WTC11 (cell line): ENCODE data around the gene LSP1. TPM values are rescaled to one million over a fixed set of nuclear protein-coding genes. Genes with fewer than 3 reads are reported as not detected.

Experiments used
- ATAC-seq: fragments of 200-7000 bp; cut with Tn5 transposase; 2 replicates; pipeline ENCODE4 v1.10.0; 2021; ENCODE audit warnings: mild to moderate bottlenecking, moderate library complexity
- CTCF ChIA-PET: fragments of 300-600 bp; sonication (Branson Sonifier 250); formaldehyde crosslinking; loops from one replicate; lab custom pipeline; 2021; ENCODE audit warnings: antibody characterized with exemption; lab: Charles Lee
- POLR2A ChIA-PET: fragments of 350-600 bp; sonication (Branson Sonifier 250); formaldehyde crosslinking; loops from one replicate; lab custom pipeline; 2021; ENCODE audit warnings: antibody characterized with exemption; lab: Charles Lee
- DNase-seq: peaks from one replicate; pipeline ENCODE4 v3.0.0; 2021; ENCODE audit warnings: low spot score
- H3K27ac Mint-ChIP-seq: 2 replicates; pipeline ENCODE4 v1.8.0; 2021; ENCODE audit warnings: mixed read lengths
- H3K27me3 Mint-ChIP-seq: 2 replicates; pipeline ENCODE4 v1.8.0; 2021; ENCODE audit warnings: low read depth, mild to moderate bottlenecking, moderate library complexity, mixed read lengths
- H3K36me3 Mint-ChIP-seq: 2 replicates; pipeline ENCODE4 v1.8.0; 2021; ENCODE audit warnings: mixed read lengths
- H3K4me1 Mint-ChIP-seq: 2 replicates; pipeline ENCODE4 v1.8.0; 2022; ENCODE audit warnings: mixed read lengths
- H3K4me3 Mint-ChIP-seq: 2 replicates; pipeline ENCODE4 v1.8.0; 2021; ENCODE audit warnings: mild to moderate bottlenecking, moderate library complexity, mixed read lengths
- H3K9me3 Mint-ChIP-seq: 2 replicates; pipeline ENCODE4 v1.8.0; 2021; ENCODE audit warnings: mixed read lengths
- CBFB ChIP-seq: sonication (generic); formaldehyde crosslinking; IDR thresholded peaks from 2 replicates; pipeline ENCODE4 v1.8.1; 2022; ENCODE audit warnings: mild to moderate bottlenecking, low read depth, missing genetic modification reagents
- FOXJ3 ChIP-seq: sonication (generic); formaldehyde crosslinking; IDR thresholded peaks from 2 replicates; pipeline ENCODE4 v1.9.0; 2021; ENCODE audit warnings: missing genetic modification reagents, mild to moderate bottlenecking, borderline replicate concordance
- FOXP1 ChIP-seq: sonication (generic); formaldehyde crosslinking; IDR thresholded peaks from 2 replicates; pipeline ENCODE4 v1.8.0; 2022; ENCODE audit warnings: missing genetic modification reagents, mild to moderate bottlenecking, moderate library complexity, borderline replicate concordance
- GABPB1 ChIP-seq: sonication (generic); formaldehyde crosslinking; IDR thresholded peaks from 2 replicates; pipeline ENCODE4 v1.8.1; 2023; ENCODE audit warnings: mild to moderate bottlenecking, missing genetic modification reagents
- IRF2 ChIP-seq: sonication (generic); formaldehyde crosslinking; IDR thresholded peaks from 2 replicates; pipeline ENCODE4 v1.8.0; 2022; ENCODE audit warnings: low read depth, missing genetic modification reagents, borderline replicate concordance
- KAT7 ChIP-seq: sonication (generic); formaldehyde crosslinking; IDR thresholded peaks from 2 replicates; pipeline ENCODE4 v1.8.1; 2023; ENCODE audit warnings: missing genetic modification reagents, mild to moderate bottlenecking, borderline replicate concordance
- NFYB ChIP-seq: sonication (generic); formaldehyde crosslinking; conservative IDR thresholded peaks from 2 replicates; pipeline ENCODE4 v1.8.0; 2022; ENCODE audit warnings: low read depth, missing genetic modification reagents
- OVOL2 ChIP-seq: fragments of 250-450 bp; sonication (Bioruptor Pico); IDR thresholded peaks from 2 replicates; pipeline ENCODE4 v1.9.0; 2021; ENCODE audit warnings: mild to moderate bottlenecking, borderline replicate concordance
- PREB ChIP-seq: sonication (generic); formaldehyde crosslinking; IDR thresholded peaks from 2 replicates; pipeline ENCODE4 v1.8.1; 2022; ENCODE audit warnings: mild to moderate bottlenecking, missing genetic modification reagents, moderate library complexity, borderline replicate concordance
- RELA ChIP-seq: sonication (generic); formaldehyde crosslinking; IDR thresholded peaks from 2 replicates; pipeline ENCODE4 v1.8.1; 2022; ENCODE audit warnings: missing genetic modification reagents, mild to moderate bottlenecking, borderline replicate concordance
- TEAD4 ChIP-seq: sonication (generic); formaldehyde crosslinking; IDR thresholded peaks from 2 replicates; pipeline ENCODE4 v1.8.0; 2022; ENCODE audit warnings: mild to moderate bottlenecking, missing genetic modification reagents
- USF1 ChIP-seq: sonication (generic); formaldehyde crosslinking; IDR thresholded peaks from 2 replicates; pipeline ENCODE4 v1.8.0; 2022; ENCODE audit warnings: mild to moderate bottlenecking, missing genetic modification reagents
- ZNF121 ChIP-seq: sonication (generic); formaldehyde crosslinking; IDR thresholded peaks from 2 replicates; pipeline ENCODE4 v1.8.0; 2023; ENCODE audit warnings: missing genetic modification reagents
- ZNF138 ChIP-seq: sonication (generic); formaldehyde crosslinking; conservative IDR thresholded peaks from 2 replicates; pipeline ENCODE4 v1.8.1; 2022; ENCODE audit warnings: mild to moderate bottlenecking, moderate library complexity, missing genetic modification reagents
- ZNF232 ChIP-seq: sonication (generic); formaldehyde crosslinking; IDR thresholded peaks from 2 replicates; pipeline ENCODE4 v1.8.0; 2022; ENCODE audit warnings: mild to moderate bottlenecking, missing genetic modification reagents
- ZNF317 ChIP-seq: sonication (generic); formaldehyde crosslinking; IDR thresholded peaks from 2 replicates; pipeline ENCODE4 v1.8.1; 2023; ENCODE audit warnings: low read depth, mild to moderate bottlenecking, moderate library complexity, missing genetic modification reagents, borderline replicate concordance
- ZNF396 ChIP-seq: fragments of 250-450 bp; sonication (Bioruptor Pico); IDR thresholded peaks from 2 replicates; pipeline ENCODE4 v1.8.0; 2021; ENCODE audit warnings: mild to moderate bottlenecking, moderate library complexity, borderline replicate concordance
- total RNA-seq: library from RNA; stranded (reverse); gene quantifications from 3 replicates; pipeline ENCODE4 v1.2.3, GENCODE V29; 2021
- TF ChIP-seq, protein P1 (sequence below): fragments of 250-450 bp; sonication (Bioruptor Pico); IDR thresholded peaks from 2 replicates; pipeline ENCODE4 v1.9.0; 2021; ENCODE audit warnings: mild to moderate bottlenecking
- TF ChIP-seq, protein P2 (sequence below): sonication (generic); formaldehyde crosslinking; IDR thresholded peaks from 2 replicates; pipeline ENCODE4 v1.8.1; 2023; ENCODE audit warnings: mild to moderate bottlenecking, missing genetic modification reagents, moderate library complexity
- TF ChIP-seq, protein P3 (sequence below): sonication (generic); formaldehyde crosslinking; IDR thresholded peaks from 2 replicates; pipeline ENCODE4 v1.8.1; 2023; ENCODE audit warnings: mild to moderate bottlenecking, missing genetic modification reagents
- TF ChIP-seq, protein P4 (sequence below): sonication (generic); formaldehyde crosslinking; IDR thresholded peaks from 2 replicates; pipeline ENCODE4 v1.8.1; 2022; ENCODE audit warnings: missing genetic modification reagents, borderline replicate concordance
- TF ChIP-seq, protein P5 (sequence below): fragments of 250-450 bp; sonication (Bioruptor Pico); IDR thresholded peaks from 2 replicates; pipeline ENCODE4 v2.1.2; 2022; ENCODE audit warnings: mild to moderate bottlenecking, moderate library complexity

The LSP1 gene
- total RNA-seq, 1 experiment from 2014 or later: 0.77 TPM

- DNase-seq: no peak
- no peaks in the 10 kb centered on the region for H3K36me3 Mint-ChIP-seq
- no peak overlapping the region for H3K27ac Mint-ChIP-seq
- H3K4me3 Mint-ChIP-seq: no peak overlapping the region
- H3K9me3 Mint-ChIP-seq: no peaks in the 10 kb centered on the region
- ATAC-seq: no peak
- no peaks in the 10 kb centered on the region for H3K27me3 Mint-ChIP-seq
- ChIA-PET POLR2A (no interaction called here), CTCF (interaction anchor here (1.4 kb wide), 1 partner anchor 168 kb away, joined by 3 read pairs; no protein-coding TSS in a partner anchor)
- TF ChIP-seq, protein P1, sequence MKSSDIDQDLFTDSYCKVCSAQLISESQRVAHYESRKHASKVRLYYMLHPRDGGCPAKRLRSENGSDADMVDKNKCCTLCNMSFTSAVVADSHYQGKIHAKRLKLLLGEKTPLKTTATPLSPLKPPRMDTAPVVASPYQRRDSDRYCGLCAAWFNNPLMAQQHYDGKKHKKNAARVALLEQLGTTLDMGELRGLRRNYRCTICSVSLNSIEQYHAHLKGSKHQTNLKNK (CRISPR knock-in tag): no peak
- TF ChIP-seq IRF2 (no peak), ZNF232 (CRISPR knock-in tag) (no peak), USF1 (CRISPR knock-in tag) (no peak), NFYB (CRISPR knock-in tag) (no peak), CBFB (no peak), TEAD4 (no peak), FOXJ3 (CRISPR knock-in tag) (no peak), ZNF396 (CRISPR knock-in tag) (no peak), FOXP1 (CRISPR knock-in tag) (no peak)
- TF ChIP-seq, protein P2, sequence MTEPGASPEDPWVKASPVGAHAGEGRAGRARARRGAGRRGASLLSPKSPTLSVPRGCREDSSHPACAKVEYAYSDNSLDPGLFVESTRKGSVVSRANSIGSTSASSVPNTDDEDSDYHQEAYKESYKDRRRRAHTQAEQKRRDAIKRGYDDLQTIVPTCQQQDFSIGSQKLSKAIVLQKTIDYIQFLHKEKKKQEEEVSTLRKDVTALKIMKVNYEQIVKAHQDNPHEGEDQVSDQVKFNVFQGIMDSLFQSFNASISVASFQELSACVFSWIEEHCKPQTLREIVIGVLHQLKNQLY (CRISPR knock-in tag): no peak
- TF ChIP-seq, protein P3, sequence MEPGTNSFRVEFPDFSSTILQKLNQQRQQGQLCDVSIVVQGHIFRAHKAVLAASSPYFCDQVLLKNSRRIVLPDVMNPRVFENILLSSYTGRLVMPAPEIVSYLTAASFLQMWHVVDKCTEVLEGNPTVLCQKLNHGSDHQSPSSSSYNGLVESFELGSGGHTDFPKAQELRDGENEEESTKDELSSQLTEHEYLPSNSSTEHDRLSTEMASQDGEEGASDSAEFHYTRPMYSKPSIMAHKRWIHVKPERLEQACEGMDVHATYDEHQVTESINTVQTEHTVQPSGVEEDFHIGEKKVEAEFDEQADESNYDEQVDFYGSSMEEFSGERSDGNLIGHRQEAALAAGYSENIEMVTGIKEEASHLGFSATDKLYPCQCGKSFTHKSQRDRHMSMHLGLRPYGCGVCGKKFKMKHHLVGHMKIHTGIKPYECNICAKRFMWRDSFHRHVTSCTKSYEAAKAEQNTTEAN (CRISPR knock-in tag): no peak
- H3K4me1 Mint-ChIP-seq: no peaks in the 10 kb centered on the region; the same call in 1 of the 2 replicates
Measured at GRCh38 chr11:1861435-1862411, 8.8 kb downstream of the LSP1 start.

- H3K27me3 Mint-ChIP-seq: no peaks in the 10 kb centered on the region
- no peaks in the 10 kb centered on the region for H3K9me3 Mint-ChIP-seq
- H3K4me1 Mint-ChIP-seq: no peaks in the 10 kb centered on the region; the same call in 1 of the 2 replicates
- ATAC-seq: no peak
- ChIA-PET CTCF (interaction anchor here (1.4 kb wide), 1 partner anchor 169 kb away, joined by 3 read pairs; no protein-coding TSS in a partner anchor), POLR2A (no interaction called here)
- no peak overlapping the region for H3K27ac Mint-ChIP-seq
- no peak overlapping the region for H3K4me3 Mint-ChIP-seq
- no peak for DNase-seq
- H3K36me3 Mint-ChIP-seq: no peaks in the 10 kb centered on the region
- TF ChIP-seq ZNF138 (CRISPR knock-in tag) (no peak), GABPB1 (no peak), ZNF121 (CRISPR knock-in tag) (no peak), PREB (no peak), USF1 (CRISPR knock-in tag) (no peak), ZNF396 (CRISPR knock-in tag) (no peak), ZNF232 (CRISPR knock-in tag) (no peak), RELA (CRISPR knock-in tag) (no peak), ZNF317 (CRISPR knock-in tag) (no peak), KAT7 (CRISPR knock-in tag) (no peak), OVOL2 (no peak)
- TF ChIP-seq, protein P3 (CRISPR knock-in tag): no peak
- TF ChIP-seq, protein P4, sequence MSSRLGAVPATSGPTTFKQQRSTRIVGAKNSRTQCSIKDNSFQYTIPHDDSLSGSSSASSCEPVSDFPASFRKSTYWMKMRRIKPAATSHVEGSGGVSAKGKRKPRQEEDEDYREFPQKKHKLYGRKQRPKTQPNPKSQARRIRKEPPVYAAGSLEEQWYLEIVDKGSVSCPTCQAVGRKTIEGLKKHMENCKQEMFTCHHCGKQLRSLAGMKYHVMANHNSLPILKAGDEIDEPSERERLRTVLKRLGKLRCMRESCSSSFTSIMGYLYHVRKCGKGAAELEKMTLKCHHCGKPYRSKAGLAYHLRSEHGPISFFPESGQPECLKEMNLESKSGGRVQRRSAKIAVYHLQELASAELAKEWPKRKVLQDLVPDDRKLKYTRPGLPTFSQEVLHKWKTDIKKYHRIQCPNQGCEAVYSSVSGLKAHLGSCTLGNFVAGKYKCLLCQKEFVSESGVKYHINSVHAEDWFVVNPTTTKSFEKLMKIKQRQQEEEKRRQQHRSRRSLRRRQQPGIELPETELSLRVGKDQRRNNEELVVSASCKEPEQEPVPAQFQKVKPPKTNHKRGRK (CRISPR knock-in tag): no peak
- TF ChIP-seq, protein P5, sequence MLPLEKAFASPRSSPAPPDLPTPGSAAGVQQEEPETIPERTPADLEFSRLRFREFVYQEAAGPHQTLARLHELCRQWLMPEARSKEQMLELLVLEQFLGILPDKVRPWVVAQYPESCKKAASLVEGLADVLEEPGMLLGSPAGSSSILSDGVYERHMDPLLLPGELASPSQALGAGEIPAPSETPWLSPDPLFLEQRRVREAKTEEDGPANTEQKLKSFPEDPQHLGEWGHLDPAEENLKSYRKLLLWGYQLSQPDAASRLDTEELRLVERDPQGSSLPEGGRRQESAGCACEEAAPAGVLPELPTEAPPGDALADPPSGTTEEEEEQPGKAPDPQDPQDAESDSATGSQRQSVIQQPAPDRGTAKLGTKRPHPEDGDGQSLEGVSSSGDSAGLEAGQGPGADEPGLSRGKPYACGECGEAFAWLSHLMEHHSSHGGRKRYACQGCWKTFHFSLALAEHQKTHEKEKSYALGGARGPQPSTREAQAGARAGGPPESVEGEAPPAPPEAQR: no peak
Measured at GRCh38 chr11:1862588-1863351, 9.9 kb downstream of the LSP1 start.
